Keratinocyte (primary cell): ENCODE measurements around the gene HMCN2.

Source experiments
- EZH2 ChIP-seq: IDR thresholded peaks from one replicate; pipeline ENCODE4 v1.6.1; 2012; ENCODE audit warnings: inconsistent platforms, mild to moderate bottlenecking, low read length, moderate library complexity
- TF ChIP-seq, protein P1 (sequence below), 3 experiments: IDR thresholded peaks in 1 of 3; conservative IDR thresholded peaks in 1 of 3; optimal IDR thresholded peaks in 1 of 3; 2 replicates in 2 of 3; 3 replicates in 1 of 3; pipeline versions ENCODE3 to v1.5.1; 2011; ENCODE audit warnings: low read length in 3 of 3, mild to moderate bottlenecking in 3 of 3, moderate library complexity in 2 of 3, control low read depth in 1 of 3, inconsistent platforms in 1 of 3; ENCODE audit not compliant: insufficient read depth in 2 of 3; ENCODE audit errors: extremely low read depth in 1 of 3

DNA sequence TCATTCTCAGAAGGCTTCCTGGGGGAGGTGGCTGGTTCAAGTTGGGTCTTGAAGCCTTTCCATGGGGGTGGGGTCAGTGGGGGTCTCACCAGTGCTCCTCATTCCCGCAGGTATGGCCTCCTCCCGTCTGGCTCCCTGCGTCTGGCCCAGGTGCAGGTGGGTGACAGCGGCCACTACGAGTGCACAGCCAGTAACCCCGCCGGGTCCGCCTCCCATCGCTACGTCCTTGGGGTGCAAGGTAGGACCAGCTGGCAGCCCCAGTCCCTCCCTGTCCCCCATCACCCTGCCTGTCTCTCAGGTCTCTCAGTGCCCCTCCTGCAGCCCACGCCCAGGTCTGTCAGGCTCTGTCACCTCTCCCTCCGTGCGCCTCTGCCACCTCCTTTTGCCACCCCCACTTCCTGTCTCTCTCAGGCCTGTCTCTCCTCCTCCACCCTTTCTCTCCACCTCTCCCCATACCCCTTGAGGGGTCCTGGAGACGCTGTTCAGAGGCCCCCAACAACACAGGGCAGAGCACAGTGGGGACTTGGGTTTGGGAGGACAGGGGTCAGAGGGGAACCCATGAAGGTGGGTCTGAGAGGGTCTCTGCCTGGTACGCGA is 72.3 kb downstream of the HMCN2 start:
- no peak for TF ChIP-seq EZH2
- TF ChIP-seq, protein P1, sequence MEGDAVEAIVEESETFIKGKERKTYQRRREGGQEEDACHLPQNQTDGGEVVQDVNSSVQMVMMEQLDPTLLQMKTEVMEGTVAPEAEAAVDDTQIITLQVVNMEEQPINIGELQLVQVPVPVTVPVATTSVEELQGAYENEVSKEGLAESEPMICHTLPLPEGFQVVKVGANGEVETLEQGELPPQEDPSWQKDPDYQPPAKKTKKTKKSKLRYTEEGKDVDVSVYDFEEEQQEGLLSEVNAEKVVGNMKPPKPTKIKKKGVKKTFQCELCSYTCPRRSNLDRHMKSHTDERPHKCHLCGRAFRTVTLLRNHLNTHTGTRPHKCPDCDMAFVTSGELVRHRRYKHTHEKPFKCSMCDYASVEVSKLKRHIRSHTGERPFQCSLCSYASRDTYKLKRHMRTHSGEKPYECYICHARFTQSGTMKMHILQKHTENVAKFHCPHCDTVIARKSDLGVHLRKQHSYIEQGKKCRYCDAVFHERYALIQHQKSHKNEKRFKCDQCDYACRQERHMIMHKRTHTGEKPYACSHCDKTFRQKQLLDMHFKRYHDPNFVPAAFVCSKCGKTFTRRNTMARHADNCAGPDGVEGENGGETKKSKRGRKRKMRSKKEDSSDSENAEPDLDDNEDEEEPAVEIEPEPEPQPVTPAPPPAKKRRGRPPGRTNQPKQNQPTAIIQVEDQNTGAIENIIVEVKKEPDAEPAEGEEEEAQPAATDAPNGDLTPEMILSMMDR (optimal IDR thresholded peaks at IDR 0.05 in 1 of 3, IDR thresholded peaks at IDR 0.05 in 1 of 3, conservative IDR thresholded peaks at IDR 0.05 in 1 of 3; ENCODE audit: extremely low read depth in 1 of 3, insufficient read depth in 2 of 3, low read length in 3 of 3), result no peak
